ENCODE measurements around the gene PLXNA2.

PLXNA2 gene

GRCh38 chr1:208027861-208028260, 216.3 kb downstream of the PLXNA2 start:
- Histone ChIP-seq H3K27me3 (ENCODE audit: control insufficient read depth, insufficient read depth, low read length) (no peaks in the 10 kb centered on the region), H3K36me3 (ENCODE audit: control insufficient read depth, insufficient read depth, low read length) (peaks cover 6% of the 10 kb centered on the region), H3K4me3 (ENCODE audit: low read length) (no peak overlapping the region), H3K9ac (ENCODE audit: low read length) (no peak overlapping the region), H3K4me1 (ENCODE audit: control insufficient read depth, insufficient read depth, low read length) (peaks cover 24% of the 10 kb centered on the region), H3K27ac (ENCODE audit: low read depth, low read length) (no peak overlapping the region)

- Histone ChIP-seq H3K4me1 (ENCODE audit: control insufficient read depth, insufficient read depth, low read length) (peaks cover 24% of the 10 kb centered on the region), H3K9ac (ENCODE audit: low read length) (no peak overlapping the region), H3K27me3 (ENCODE audit: control insufficient read depth, insufficient read depth, low read length) (no peaks in the 10 kb centered on the region), H3K4me3 (ENCODE audit: low read length) (no peak overlapping the region), H3K36me3 (ENCODE audit: control insufficient read depth, insufficient read depth, low read length) (peaks cover 6% of the 10 kb centered on the region), H3K27ac (ENCODE audit: low read depth, low read length) (no peak overlapping the region)
Observed at GRCh38 chr1:208026880-208027438, 217.2 kb downstream of the PLXNA2 start.

GRCh38 chr1:208025031-208025430, 219.2 kb downstream of the PLXNA2 start:
- no peak overlapping the region for H3K9ac ChIP-seq (ENCODE audit: low read length)
- H3K36me3 ChIP-seq (ENCODE audit: control insufficient read depth, insufficient read depth, low read length): peaks cover 6% of the 10 kb centered on the region
- no peaks in the 10 kb centered on the region for H3K27me3 ChIP-seq (ENCODE audit: control insufficient read depth, insufficient read depth, low read length)
- H3K27ac ChIP-seq (ENCODE audit: low read depth, low read length): no peak overlapping the region
- H3K4me1 ChIP-seq (ENCODE audit: control insufficient read depth, insufficient read depth, low read length): peaks cover 9% of the 10 kb centered on the region
- H3K4me3 ChIP-seq (ENCODE audit: low read length): no peak overlapping the region

- H3K36me3 ChIP-seq (ENCODE audit: control insufficient read depth, insufficient read depth, low read length): peaks cover 6% of the 10 kb centered on the region
- no peak overlapping the region for H3K9ac ChIP-seq (ENCODE audit: low read length)
- no peaks in the 10 kb centered on the region for H3K27me3 ChIP-seq (ENCODE audit: control insufficient read depth, insufficient read depth, low read length)
- H3K4me1 ChIP-seq (ENCODE audit: control insufficient read depth, insufficient read depth, low read length): peaks cover 6% of the 10 kb centered on the region
- no peak overlapping the region for H3K4me3 ChIP-seq (ENCODE audit: low read length)
- H3K27ac ChIP-seq (ENCODE audit: low read depth, low read length): no peak overlapping the region
Observed at GRCh38 chr1:208024406-208024805, 219.8 kb downstream of the PLXNA2 start.

- H3K27me3 ChIP-seq (ENCODE audit: control insufficient read depth, insufficient read depth, low read length): no peaks in the 10 kb centered on the region
- no peak overlapping the region for H3K9ac ChIP-seq (ENCODE audit: low read length)
- H3K4me3 ChIP-seq (ENCODE audit: low read length): no peak overlapping the region
- no peaks in the 10 kb centered on the region for H3K4me1 ChIP-seq (ENCODE audit: control insufficient read depth, insufficient read depth, low read length)
- H3K36me3 ChIP-seq (ENCODE audit: control insufficient read depth, insufficient read depth, low read length): no peaks in the 10 kb centered on the region
- H3K27ac ChIP-seq (ENCODE audit: low read depth, low read length): no peak overlapping the region
Observed at GRCh38 chr1:208019257-208019656, 224.9 kb downstream of the PLXNA2 start.

- H3K4me1 ChIP-seq (ENCODE audit: control insufficient read depth, insufficient read depth, low read length): no peaks in the 10 kb centered on the region
- H3K27ac ChIP-seq (ENCODE audit: low read depth, low read length): no peak overlapping the region
- H3K27me3 ChIP-seq (ENCODE audit: control insufficient read depth, insufficient read depth, low read length): no peaks in the 10 kb centered on the region
- H3K4me3 ChIP-seq (ENCODE audit: low read length): no peak overlapping the region
- H3K36me3 ChIP-seq (ENCODE audit: control insufficient read depth, insufficient read depth, low read length): no peaks in the 10 kb centered on the region
- H3K9ac ChIP-seq (ENCODE audit: low read length): no peak overlapping the region
Observed at GRCh38 chr1:208015255-208015654, 228.9 kb downstream of the PLXNA2 start.

- no peaks in the 10 kb centered on the region for H3K36me3 ChIP-seq (ENCODE audit: control insufficient read depth, insufficient read depth, low read length)
- H3K9ac ChIP-seq (ENCODE audit: low read length): no peak overlapping the region
- no peak overlapping the region for H3K27ac ChIP-seq (ENCODE audit: low read depth, low read length)
- no peaks in the 10 kb centered on the region for H3K27me3 ChIP-seq (ENCODE audit: control insufficient read depth, insufficient read depth, low read length)
- H3K4me1 ChIP-seq (ENCODE audit: control insufficient read depth, insufficient read depth, low read length): no peaks in the 10 kb centered on the region
- H3K4me3 ChIP-seq (ENCODE audit: low read length): no peak overlapping the region
Observed at GRCh38 chr1:208013210-208013609, 231.0 kb downstream of the PLXNA2 start.

- Histone ChIP-seq H3K27ac (ENCODE audit: low read depth, low read length) (no peak overlapping the region), H3K36me3 (ENCODE audit: control insufficient read depth, insufficient read depth, low read length) (no peaks in the 10 kb centered on the region), H3K4me3 (ENCODE audit: low read length) (no peak overlapping the region), H3K9ac (ENCODE audit: low read length) (no peak overlapping the region), H3K4me1 (ENCODE audit: control insufficient read depth, insufficient read depth, low read length) (no peaks in the 10 kb centered on the region), H3K27me3 (ENCODE audit: control insufficient read depth, insufficient read depth, low read length) (no peaks in the 10 kb centered on the region)
Observed at GRCh38 chr1:208012721-208013120, 231.5 kb downstream of the PLXNA2 start.

GRCh38 chr1:208010487-208011071, 233.6 kb downstream of the PLXNA2 start:
- Histone ChIP-seq H3K9ac (ENCODE audit: low read length) (no peak overlapping the region), H3K27ac (ENCODE audit: low read depth, low read length) (no peak overlapping the region), H3K4me1 (ENCODE audit: control insufficient read depth, insufficient read depth, low read length) (no peaks in the 10 kb centered on the region)

GRCh38 chr1:208009706-208010444, 234.3 kb downstream of the PLXNA2 start:
- Histone ChIP-seq H3K4me1 (ENCODE audit: control insufficient read depth, insufficient read depth, low read length) (no peaks in the 10 kb centered on the region), H3K27me3 (ENCODE audit: control insufficient read depth, insufficient read depth, low read length) (no peaks in the 10 kb centered on the region), H3K36me3 (ENCODE audit: control insufficient read depth, insufficient read depth, low read length) (no peaks in the 10 kb centered on the region), H3K4me3 (ENCODE audit: low read length) (no peak overlapping the region), H3K9ac (ENCODE audit: low read length) (no peak overlapping the region), H3K27ac (ENCODE audit: low read depth, low read length) (no peak overlapping the region)

More at GRCh38 chr1:208010487-208011071, 233.6 kb downstream of the PLXNA2 start:
- Histone ChIP-seq H3K4me3 (ENCODE audit: low read length) (no peak overlapping the region), H3K27me3 (ENCODE audit: control insufficient read depth, insufficient read depth, low read length) (no peaks in the 10 kb centered on the region), H3K36me3 (ENCODE audit: control insufficient read depth, insufficient read depth, low read length) (no peaks in the 10 kb centered on the region)

GRCh38 chr1:208009303-208009702, 234.9 kb downstream of the PLXNA2 start:
- no peaks in the 10 kb centered on the region for H3K36me3 ChIP-seq (ENCODE audit: control insufficient read depth, insufficient read depth, low read length)
- H3K4me1 ChIP-seq (ENCODE audit: control insufficient read depth, insufficient read depth, low read length): no peaks in the 10 kb centered on the region
- H3K4me3 ChIP-seq (ENCODE audit: low read length): no peak overlapping the region
- no peak overlapping the region for H3K27ac ChIP-seq (ENCODE audit: low read depth, low read length)
- no peak overlapping the region for H3K9ac ChIP-seq (ENCODE audit: low read length)
- H3K27me3 ChIP-seq (ENCODE audit: control insufficient read depth, insufficient read depth, low read length): no peaks in the 10 kb centered on the region

GRCh38 chr1:208008534-208008933, 235.7 kb downstream of the PLXNA2 start:
- no peaks in the 10 kb centered on the region for H3K36me3 ChIP-seq (ENCODE audit: control insufficient read depth, insufficient read depth, low read length)
- no peaks in the 10 kb centered on the region for H3K27me3 ChIP-seq (ENCODE audit: control insufficient read depth, insufficient read depth, low read length)
- H3K27ac ChIP-seq (ENCODE audit: low read depth, low read length): no peak overlapping the region

GRCh38 chr1:208007938-208008342, 236.2 kb downstream of the PLXNA2 start:
- no peak overlapping the region for H3K27ac ChIP-seq (ENCODE audit: low read depth, low read length)
- no peaks in the 10 kb centered on the region for H3K4me1 ChIP-seq (ENCODE audit: control insufficient read depth, insufficient read depth, low read length)
- no peaks in the 10 kb centered on the region for H3K27me3 ChIP-seq (ENCODE audit: control insufficient read depth, insufficient read depth, low read length)
- no peaks in the 10 kb centered on the region for H3K36me3 ChIP-seq (ENCODE audit: control insufficient read depth, insufficient read depth, low read length)
- no peak overlapping the region for H3K9ac ChIP-seq (ENCODE audit: low read length)
- H3K4me3 ChIP-seq (ENCODE audit: low read length): no peak overlapping the region

More at GRCh38 chr1:208008534-208008933, 235.7 kb downstream of the PLXNA2 start:
- H3K4me1 ChIP-seq (ENCODE audit: control insufficient read depth, insufficient read depth, low read length): no peaks in the 10 kb centered on the region
- no peak overlapping the region for H3K4me3 ChIP-seq (ENCODE audit: low read length)
- H3K9ac ChIP-seq (ENCODE audit: low read length): no peak overlapping the region

Measured in rectal smooth muscle tissue (tissue), 1 donor.